ENCODE results near the gene LYSMD4. TPM values are rescaled to one million over a fixed set of nuclear protein-coding genes. Genes with fewer than 3 reads are reported as not detected.
"Not testable (repeated sequence)": the region's sequence is repeated elsewhere in the genome, so short reads cannot be mapped to it uniquely, and the experiment has no call there.

Gene LYSMD4
- 1 to 10 TPM; 5.0 to 9.4 (median 7.0) TPM for total RNA-seq

GRCh38 chr15:99733268-99734039, at the start of gene LYSMD4:
Gene LYSMD4, minus strand, starts transcription at chr15:99733437. Its CDS starts 1,438 bp downstream, at chr15:99731999.
- peak within 1 kb of the TSS; percentile 63 to 84 (median 76) for H3K27ac ChIP-seq
- H3K36me3 ChIP-seq, result peaks cover 5 to 7% of the 10 kb centered on the region in 2 donors
- intact Hi-C loops (cut with DNase I), result no loop called here
- 34 to 36% methylated on average over 13 to 16 of the region's 69 CpGs for WGBS, 2 donors
- peak within 1 kb of the TSS; percentile 59 to 95 (median 64) for H3K4me3 ChIP-seq (replicated peaks in 1 of 3)
- DNase-seq, result peak; percentile 98 to 99
- TF ChIP-seq, protein P1, sequence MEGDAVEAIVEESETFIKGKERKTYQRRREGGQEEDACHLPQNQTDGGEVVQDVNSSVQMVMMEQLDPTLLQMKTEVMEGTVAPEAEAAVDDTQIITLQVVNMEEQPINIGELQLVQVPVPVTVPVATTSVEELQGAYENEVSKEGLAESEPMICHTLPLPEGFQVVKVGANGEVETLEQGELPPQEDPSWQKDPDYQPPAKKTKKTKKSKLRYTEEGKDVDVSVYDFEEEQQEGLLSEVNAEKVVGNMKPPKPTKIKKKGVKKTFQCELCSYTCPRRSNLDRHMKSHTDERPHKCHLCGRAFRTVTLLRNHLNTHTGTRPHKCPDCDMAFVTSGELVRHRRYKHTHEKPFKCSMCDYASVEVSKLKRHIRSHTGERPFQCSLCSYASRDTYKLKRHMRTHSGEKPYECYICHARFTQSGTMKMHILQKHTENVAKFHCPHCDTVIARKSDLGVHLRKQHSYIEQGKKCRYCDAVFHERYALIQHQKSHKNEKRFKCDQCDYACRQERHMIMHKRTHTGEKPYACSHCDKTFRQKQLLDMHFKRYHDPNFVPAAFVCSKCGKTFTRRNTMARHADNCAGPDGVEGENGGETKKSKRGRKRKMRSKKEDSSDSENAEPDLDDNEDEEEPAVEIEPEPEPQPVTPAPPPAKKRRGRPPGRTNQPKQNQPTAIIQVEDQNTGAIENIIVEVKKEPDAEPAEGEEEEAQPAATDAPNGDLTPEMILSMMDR (IDR thresholded peaks at IDR 0.05), result no peak
- peak; percentile 33 to 73 for TF ChIP-seq POLR2A (IDR thresholded peaks at IDR 0.05)
- H3K27me3 ChIP-seq, result no peaks in the 10 kb centered on the region
- no peaks in the 10 kb centered on the region for H3K9me3 ChIP-seq
- H3K4me1 ChIP-seq, result peaks cover 0 to 5% of the 10 kb centered on the region in 2 donors

GRCh38 chr15:99782029-99782428, 48.8 kb upstream of the LYSMD4 start:
- H3K27me3 ChIP-seq; H3K4me1 ChIP-seq; DNase-seq; H3K4me3 ChIP-seq (replicated peaks in 1 of 3); intact Hi-C loops (cut with DNase I); H3K36me3 ChIP-seq; H3K9me3 ChIP-seq; H3K27ac ChIP-seq: not testable (repeated sequence)
- TF ChIP-seq, protein P1 (IDR thresholded peaks at IDR 0.05), result peak in 1 of 6 experiments; percentile 5
- WGBS, 2 donors, result 4 to 21% methylated on average over 2 to 3 of the region's 4 CpGs

DNA sequence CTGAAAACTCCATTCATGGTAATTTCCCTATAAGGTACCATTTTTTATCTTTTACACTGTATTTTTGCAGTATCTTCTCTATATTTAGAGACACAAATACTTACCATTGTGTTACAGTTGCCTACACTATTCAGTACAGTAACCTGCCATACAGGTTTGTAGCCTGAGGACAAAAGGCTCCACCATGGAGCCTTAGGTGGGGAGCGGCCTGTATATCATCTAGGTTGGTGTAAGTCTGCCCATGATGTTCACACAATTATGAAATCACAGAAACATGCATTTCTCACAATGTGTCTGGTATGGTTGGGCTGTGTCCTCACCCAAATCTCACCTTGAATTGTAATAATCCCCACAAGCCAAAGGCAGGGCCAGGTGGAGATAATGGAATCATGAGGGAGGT, 43.9 kb upstream of the LYSMD4 start:
- Histone ChIP-seq H3K27me3 (no peaks in the 10 kb centered on the region), H3K9me3 (no peaks in the 10 kb centered on the region), H3K4me3 (replicated peaks in 1 of 3) (no peak overlapping the region), H3K4me1 (no peaks in the 10 kb centered on the region), H3K36me3 (no peaks in the 10 kb centered on the region), H3K27ac (no peak overlapping the region)
- 100% methylated on average over 1 of the region's 1 CpG for WGBS, 2 donors
- TF ChIP-seq, protein P1 (IDR thresholded peaks at IDR 0.05), result no peak
- intact Hi-C loops (cut with DNase I), result no loop called here
- DNase-seq, result no peak

DNA sequence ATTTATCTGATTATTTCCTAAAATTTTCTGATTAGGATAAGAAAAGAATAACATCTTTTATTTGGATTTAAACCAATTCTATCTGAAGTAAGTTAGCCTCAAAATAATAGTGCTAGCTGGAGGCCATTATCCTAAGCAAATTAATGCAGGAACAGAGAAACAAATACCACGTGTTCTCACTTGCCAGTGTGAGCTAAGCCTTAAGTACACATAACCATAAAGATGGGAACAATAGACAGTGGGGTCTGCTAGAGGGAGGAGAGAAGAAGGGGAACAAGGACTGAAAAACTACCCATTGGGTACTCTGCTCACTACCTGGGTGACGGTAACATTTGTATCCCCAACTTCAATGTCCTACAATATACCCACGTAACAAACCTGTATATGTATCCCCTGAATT, 31.3 kb upstream of the LYSMD4 start:
- H3K4me3 ChIP-seq (replicated peaks in 1 of 3), result no peak overlapping the region
- intact Hi-C loops (cut with DNase I), result no loop called here
- no peak overlapping the region for H3K27ac ChIP-seq
- no peaks in the 10 kb centered on the region for H3K27me3 ChIP-seq
- WGBS, 2 donors, result 85 to 86% methylated on average over 3 of the region's 3 CpGs
- no peaks in the 10 kb centered on the region for H3K4me1 ChIP-seq
- H3K9me3 ChIP-seq, result no peaks in the 10 kb centered on the region
- no peak for TF ChIP-seq POLR2A (IDR thresholded peaks at IDR 0.05)
- TF ChIP-seq, protein P1 (IDR thresholded peaks at IDR 0.05), result no peak
- H3K36me3 ChIP-seq, result no peaks in the 10 kb centered on the region
- no peak for DNase-seq

GRCh38 chr15:99763827-99764226, 30.6 kb upstream of the LYSMD4 start:
- intact Hi-C loops (cut with DNase I), result no loop called here
- Histone ChIP-seq H3K9me3 (no peaks in the 10 kb centered on the region), H3K27me3 (no peaks in the 10 kb centered on the region), H3K4me1 (no peaks in the 10 kb centered on the region), H3K36me3 (no peaks in the 10 kb centered on the region), H3K4me3 (replicated peaks in 1 of 3) (no peak overlapping the region), H3K27ac (no peak overlapping the region)
- TF ChIP-seq, protein P1 (IDR thresholded peaks at IDR 0.05), result no peak
- no peak for TF ChIP-seq POLR2A (IDR thresholded peaks at IDR 0.05)
- 89 to 93% methylated on average over 2 of the region's 2 CpGs for WGBS, 2 donors
- no peak for DNase-seq

Data from thyroid gland (tissue), 4 donors.